GM13976 (cell line): Measurements from ENCODE around the gene MAB21L3.

ENCODE experiments used
- DNase-seq: peaks from one replicate; pipeline ENCODE4 v3.0.0; 2012; ENCODE audit warnings: low spot score
- in situ Hi-C: fragments of 300-500 bp; cut with MboI; formaldehyde crosslinking; loops from one replicate; pipeline ENCODE4 v1.12.0; 2022; ENCODE audit warnings: low sequenced_read_pairs, mixed read lengths, inconsistent platforms; ENCODE audit not compliant: unreplicated experiment
- TF ChIP-seq, protein P1 (sequence below): IDR thresholded peaks from 2 replicates; pipeline ENCODE4 v1.5.1; 2012; ENCODE audit warnings: borderline replicate concordance, mild to moderate bottlenecking; ENCODE audit not compliant: insufficient read depth; ENCODE audit errors: extremely low read depth, missing control alignments, control extremely low read depth

Gene MAB21L3

GRCh38 chr1:116110567-116111523, at the start of gene MAB21L3:
Gene MAB21L3, plus strand, starts transcription at chr1:116111399. Its CDS starts 1,217 bp downstream, at chr1:116112616.
- peak; percentile 46 for DNase-seq
- TF ChIP-seq, protein P1, sequence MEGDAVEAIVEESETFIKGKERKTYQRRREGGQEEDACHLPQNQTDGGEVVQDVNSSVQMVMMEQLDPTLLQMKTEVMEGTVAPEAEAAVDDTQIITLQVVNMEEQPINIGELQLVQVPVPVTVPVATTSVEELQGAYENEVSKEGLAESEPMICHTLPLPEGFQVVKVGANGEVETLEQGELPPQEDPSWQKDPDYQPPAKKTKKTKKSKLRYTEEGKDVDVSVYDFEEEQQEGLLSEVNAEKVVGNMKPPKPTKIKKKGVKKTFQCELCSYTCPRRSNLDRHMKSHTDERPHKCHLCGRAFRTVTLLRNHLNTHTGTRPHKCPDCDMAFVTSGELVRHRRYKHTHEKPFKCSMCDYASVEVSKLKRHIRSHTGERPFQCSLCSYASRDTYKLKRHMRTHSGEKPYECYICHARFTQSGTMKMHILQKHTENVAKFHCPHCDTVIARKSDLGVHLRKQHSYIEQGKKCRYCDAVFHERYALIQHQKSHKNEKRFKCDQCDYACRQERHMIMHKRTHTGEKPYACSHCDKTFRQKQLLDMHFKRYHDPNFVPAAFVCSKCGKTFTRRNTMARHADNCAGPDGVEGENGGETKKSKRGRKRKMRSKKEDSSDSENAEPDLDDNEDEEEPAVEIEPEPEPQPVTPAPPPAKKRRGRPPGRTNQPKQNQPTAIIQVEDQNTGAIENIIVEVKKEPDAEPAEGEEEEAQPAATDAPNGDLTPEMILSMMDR: no peak
- in situ Hi-C loops: no loop called here

- TF ChIP-seq, protein P1: no peak
- in situ Hi-C loops: no loop called here
- DNase-seq: no peak
Observed at GRCh38 chr1:116062201-116062600, 49.0 kb upstream of the MAB21L3 start.

DNA sequence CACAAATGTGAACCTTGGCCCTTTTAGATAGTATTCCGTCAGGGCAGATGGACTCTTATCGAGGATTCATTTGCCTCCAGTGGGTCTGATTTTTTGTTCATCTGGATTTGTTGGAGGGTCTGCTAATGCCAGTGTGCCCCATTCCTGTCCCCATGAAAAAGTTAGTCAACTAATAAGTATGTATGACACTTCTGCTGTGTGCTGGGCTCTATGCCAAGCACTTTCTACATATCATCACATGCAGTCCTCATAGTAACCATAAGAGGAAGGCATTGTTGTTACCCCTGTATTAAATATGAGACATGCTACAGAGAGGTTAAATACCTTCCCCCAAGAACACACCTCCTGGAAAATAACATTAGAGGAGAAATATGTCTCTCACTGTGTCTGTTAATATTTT, 46.6 kb upstream of the MAB21L3 start:
- TF ChIP-seq, protein P1: no peak
- in situ Hi-C loops: no loop called here
- DNase-seq: no peak

- TF ChIP-seq, protein P1: no peak
- no peak for DNase-seq
- in situ Hi-C loops: no loop called here
Observed at GRCh38 chr1:116066868-116067565, 44.2 kb upstream of the MAB21L3 start.

- in situ Hi-C loops: no loop called here
- TF ChIP-seq, protein P1: no peak
- DNase-seq: no peak
Observed at GRCh38 chr1:116067566-116067890, 43.7 kb upstream of the MAB21L3 start.

- no peak for DNase-seq
- TF ChIP-seq, protein P1: no peak
- in situ Hi-C loops: no loop called here
Observed at GRCh38 chr1:116075575-116075974, 35.6 kb upstream of the MAB21L3 start.
